ENCODE data around the gene GUCY1A1.
A peak's percentile ranks its signal among the peaks of the same experiment; 100 is the strongest.

The GUCY1A1 gene

DNA sequence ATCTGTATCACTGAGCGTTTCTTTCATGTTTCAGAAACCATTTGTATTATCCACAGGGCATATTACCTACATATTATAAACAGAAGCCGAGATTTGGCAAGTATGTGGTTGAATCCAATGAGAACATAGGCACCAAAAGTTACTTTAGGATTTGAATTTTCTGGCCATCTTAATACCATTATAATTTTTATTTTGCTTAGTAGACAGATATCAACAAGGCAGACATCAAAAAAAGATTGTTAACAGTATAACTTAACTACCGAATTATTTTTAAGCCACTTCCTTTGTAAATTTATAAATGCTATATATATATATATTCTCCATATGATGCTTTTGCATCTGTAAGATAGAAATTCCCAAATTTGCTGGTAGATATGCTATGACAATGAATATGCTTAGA, 94.4 kb downstream of the GUCY1A1 start:
- H3K27ac ChIP-seq: peak overlapping the region in 1 of 2 donors; percentile 97
- TF ChIP-seq CTCF (IDR thresholded peaks at IDR 0.05): no peak

DNA sequence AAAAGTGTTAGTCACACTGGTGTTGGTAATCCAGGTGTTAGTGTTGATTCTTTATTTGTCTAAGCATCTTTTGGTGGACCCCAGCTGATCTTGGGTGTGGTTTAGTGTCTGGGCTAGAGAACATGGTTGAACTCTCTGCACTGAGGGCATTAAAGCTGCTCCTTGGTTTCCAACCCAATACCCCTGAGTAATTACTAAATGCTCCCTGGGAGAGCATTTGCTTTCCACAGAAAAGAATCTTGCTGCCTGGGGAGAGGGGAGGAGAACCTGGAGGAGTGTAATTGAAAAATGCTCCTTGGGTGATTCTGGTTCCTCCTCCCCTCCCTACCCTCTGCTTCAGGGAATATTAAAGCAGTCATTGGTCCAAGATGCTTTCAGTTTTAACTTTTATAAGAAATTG, 95.3 kb downstream of the GUCY1A1 start:
- H3K27ac ChIP-seq: peak overlapping the region in 1 of 2 donors; percentile 24
- no peak overlapping the region for H3K4me3 ChIP-seq
- no peak for DNase-seq (ENCODE audit: low spot score)

More for the DNA sequence above, 94.4 kb downstream of the GUCY1A1 start:
- peak overlapping the region; percentile 94 for H3K4me3 ChIP-seq
- no peak for DNase-seq (ENCODE audit: low spot score)

GRCh38 chr4:155762334-155762733, 95.7 kb downstream of the GUCY1A1 start:
- H3K27ac ChIP-seq: no peak overlapping the region
- TF ChIP-seq CTCF (IDR thresholded peaks at IDR 0.05): no peak
- no peak for DNase-seq (ENCODE audit: low spot score)
- no peak overlapping the region for H3K4me3 ChIP-seq

More for the DNA sequence above, 95.3 kb downstream of the GUCY1A1 start:
- no peak for TF ChIP-seq CTCF (IDR thresholded peaks at IDR 0.05)

GRCh38 chr4:155763551-155763950, 96.9 kb downstream of the GUCY1A1 start:
- no peak for DNase-seq (ENCODE audit: low spot score)
- no peak for TF ChIP-seq CTCF (IDR thresholded peaks at IDR 0.05)
- H3K4me3 ChIP-seq: no peak overlapping the region
- no peak overlapping the region for H3K27ac ChIP-seq

DNA sequence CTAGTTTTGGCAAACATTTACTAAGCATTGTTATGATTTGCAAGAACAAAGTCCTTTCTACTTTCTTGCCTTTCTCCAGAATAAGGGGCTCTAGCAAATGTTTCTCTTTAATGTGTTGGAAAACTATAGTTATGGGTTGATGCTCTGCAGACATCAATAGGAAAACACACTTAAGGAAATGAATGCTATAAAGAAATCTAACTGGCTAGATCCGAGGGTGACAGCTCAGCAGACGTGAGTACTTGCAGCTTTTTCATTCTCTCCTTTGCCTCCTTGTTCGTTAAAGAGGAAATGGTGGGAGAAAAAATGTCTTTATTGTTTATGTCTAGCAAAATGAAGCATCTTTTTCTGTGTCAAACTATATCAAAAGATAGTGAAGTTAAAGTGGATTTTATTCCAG, 98.5 kb downstream of the GUCY1A1 start:
- Histone ChIP-seq H3K4me3 (no peak overlapping the region), H3K27ac (no peak overlapping the region)
- DNase-seq (ENCODE audit: low spot score): no peak
- TF ChIP-seq CTCF (IDR thresholded peaks at IDR 0.05): no peak

DNA sequence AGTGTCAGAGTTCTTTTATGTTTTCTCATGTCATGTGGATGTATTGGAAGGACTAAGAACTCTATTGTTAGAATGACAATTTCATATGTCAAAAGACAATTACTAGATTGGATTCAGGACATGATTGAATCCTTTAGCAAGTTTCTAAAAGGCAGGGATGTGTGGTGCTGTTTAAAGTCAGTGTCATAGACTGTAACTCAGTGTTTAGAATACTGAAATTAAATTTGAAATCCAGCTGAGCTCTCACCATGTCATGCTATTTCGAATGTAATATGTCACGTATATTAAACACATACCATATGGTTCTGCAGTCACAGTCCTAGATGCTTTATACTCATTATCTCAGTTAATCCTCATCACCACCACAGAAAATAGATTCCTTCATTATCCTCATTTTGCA, 100.0 kb downstream of the GUCY1A1 start:
- no peak overlapping the region for H3K27ac ChIP-seq
- no peak for TF ChIP-seq CTCF (IDR thresholded peaks at IDR 0.05)
- H3K4me3 ChIP-seq: no peak overlapping the region
- DNase-seq (ENCODE audit: low spot score): no peak

GRCh38 chr4:155768370-155768769, 101.7 kb downstream of the GUCY1A1 start:
- Histone ChIP-seq H3K27ac (no peak overlapping the region), H3K4me3 (no peak overlapping the region)
- no peak for DNase-seq (ENCODE audit: low spot score)
- no peak for TF ChIP-seq CTCF (IDR thresholded peaks at IDR 0.05)
